ENCODE data around the gene DENND1B.
A peak's percentile ranks its signal among the peaks of the same experiment; 100 is the strongest.

DENND1B gene

DNA sequence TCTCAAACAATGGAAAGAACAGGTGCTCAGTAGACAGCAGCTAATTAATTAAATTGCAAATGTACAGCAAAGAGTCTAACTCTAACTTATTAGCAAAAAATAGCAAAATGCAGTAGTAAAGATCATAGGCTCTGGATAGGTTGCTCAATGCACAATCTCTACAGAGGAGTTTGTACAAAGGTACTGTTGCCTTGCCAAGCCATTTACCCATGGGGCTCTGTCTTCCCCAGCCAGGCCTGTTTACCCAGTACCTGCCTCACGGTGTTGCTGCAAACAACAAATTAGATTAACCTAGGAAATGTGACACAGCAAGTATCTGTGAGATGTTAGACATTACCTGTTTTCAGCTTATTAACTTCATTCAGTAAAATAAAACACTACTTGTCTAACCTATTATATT, 222.0 kb downstream of the DENND1B start:
- no peaks in the 10 kb centered on the region for H3K27me3 ChIP-seq
- H3K4me3 ChIP-seq (ENCODE audit: low read depth, low read length), result no peak overlapping the region
- H3K36me3 ChIP-seq, result no peaks in the 10 kb centered on the region
- TF ChIP-seq, protein P1, sequence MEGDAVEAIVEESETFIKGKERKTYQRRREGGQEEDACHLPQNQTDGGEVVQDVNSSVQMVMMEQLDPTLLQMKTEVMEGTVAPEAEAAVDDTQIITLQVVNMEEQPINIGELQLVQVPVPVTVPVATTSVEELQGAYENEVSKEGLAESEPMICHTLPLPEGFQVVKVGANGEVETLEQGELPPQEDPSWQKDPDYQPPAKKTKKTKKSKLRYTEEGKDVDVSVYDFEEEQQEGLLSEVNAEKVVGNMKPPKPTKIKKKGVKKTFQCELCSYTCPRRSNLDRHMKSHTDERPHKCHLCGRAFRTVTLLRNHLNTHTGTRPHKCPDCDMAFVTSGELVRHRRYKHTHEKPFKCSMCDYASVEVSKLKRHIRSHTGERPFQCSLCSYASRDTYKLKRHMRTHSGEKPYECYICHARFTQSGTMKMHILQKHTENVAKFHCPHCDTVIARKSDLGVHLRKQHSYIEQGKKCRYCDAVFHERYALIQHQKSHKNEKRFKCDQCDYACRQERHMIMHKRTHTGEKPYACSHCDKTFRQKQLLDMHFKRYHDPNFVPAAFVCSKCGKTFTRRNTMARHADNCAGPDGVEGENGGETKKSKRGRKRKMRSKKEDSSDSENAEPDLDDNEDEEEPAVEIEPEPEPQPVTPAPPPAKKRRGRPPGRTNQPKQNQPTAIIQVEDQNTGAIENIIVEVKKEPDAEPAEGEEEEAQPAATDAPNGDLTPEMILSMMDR (IDR thresholded peaks at IDR 0.05; ENCODE audit: low read depth, low read length), result no peak
- H3K4me1 ChIP-seq, result peaks cover 3% of the 10 kb centered on the region
- DNase-seq, result no peak
- H3K9me3 ChIP-seq, result no peaks in the 10 kb centered on the region

GRCh38 chr1:197546989-197547388, 228.3 kb downstream of the DENND1B start:
- TF ChIP-seq, protein P1 (IDR thresholded peaks at IDR 0.05; ENCODE audit: low read depth, low read length), result no peak
- DNase-seq, result no peak
- H3K36me3 ChIP-seq, result no peaks in the 10 kb centered on the region
- H3K4me1 ChIP-seq, result no peaks in the 10 kb centered on the region
- H3K9me3 ChIP-seq, result no peaks in the 10 kb centered on the region
- no peaks in the 10 kb centered on the region for H3K27me3 ChIP-seq
- no peak overlapping the region for H3K4me3 ChIP-seq (ENCODE audit: low read depth, low read length)

- H3K4me3 ChIP-seq (ENCODE audit: low read depth, low read length), result no peak overlapping the region
- no peak for DNase-seq
- H3K27me3 ChIP-seq, result no peaks in the 10 kb centered on the region
- TF ChIP-seq, protein P1 (IDR thresholded peaks at IDR 0.05; ENCODE audit: low read depth, low read length), result no peak
- H3K36me3 ChIP-seq, result no peaks in the 10 kb centered on the region
- H3K9me3 ChIP-seq, result no peaks in the 10 kb centered on the region
- no peaks in the 10 kb centered on the region for H3K4me1 ChIP-seq
These were observed 230.7 kb downstream of the DENND1B start for GRCh38 chr1:197544553-197544952.

DNA sequence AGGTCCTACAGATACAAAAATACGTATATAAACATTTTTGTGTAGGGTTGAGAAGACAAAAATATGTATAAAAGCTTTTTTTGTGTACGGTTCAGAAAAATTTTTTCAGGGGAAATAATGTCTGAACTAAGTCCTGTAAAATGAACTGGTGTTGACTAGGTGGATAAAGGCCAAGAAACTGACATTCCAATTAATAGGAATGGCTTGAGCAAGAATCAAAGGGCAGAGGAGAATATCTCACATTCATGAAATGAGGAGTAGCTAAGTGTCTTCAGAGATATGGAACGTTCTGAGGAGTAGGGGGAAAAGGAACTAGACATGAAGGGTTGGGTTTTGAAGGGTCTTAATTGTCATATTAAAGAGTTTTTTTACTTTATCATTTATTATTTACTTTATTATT, 231.2 kb downstream of the DENND1B start:
- no peak for DNase-seq
- H3K9me3 ChIP-seq, result no peaks in the 10 kb centered on the region
- no peak overlapping the region for H3K4me3 ChIP-seq (ENCODE audit: low read depth, low read length)
- H3K36me3 ChIP-seq, result no peaks in the 10 kb centered on the region
- TF ChIP-seq, protein P1 (IDR thresholded peaks at IDR 0.05; ENCODE audit: low read depth, low read length), result no peak
- H3K4me1 ChIP-seq, result 0 out of 2 replicates have a peak, but pooled peaks cover under 1% of the 10 kb centered on the region
- no peaks in the 10 kb centered on the region for H3K27me3 ChIP-seq

GRCh38 chr1:197541411-197541810, 233.9 kb downstream of the DENND1B start:
- Histone ChIP-seq H3K4me1 (0 out of 2 replicates have a peak, but pooled peaks cover 4% of the 10 kb centered on the region), H3K27me3 (no peaks in the 10 kb centered on the region), H3K4me3 (ENCODE audit: low read depth, low read length) (no peak overlapping the region), H3K36me3 (no peaks in the 10 kb centered on the region), H3K9me3 (no peaks in the 10 kb centered on the region)
- TF ChIP-seq, protein P1 (IDR thresholded peaks at IDR 0.05; ENCODE audit: low read depth, low read length), result no peak
- DNase-seq, result no peak

- Histone ChIP-seq H3K9me3 (no peaks in the 10 kb centered on the region), H3K36me3 (no peaks in the 10 kb centered on the region), H3K4me1 (peaks cover 8% of the 10 kb centered on the region; the same call in 1 of the 2 replicates), H3K27me3 (no peaks in the 10 kb centered on the region), H3K4me3 (ENCODE audit: low read depth, low read length) (no peak overlapping the region)
- TF ChIP-seq, protein P1 (IDR thresholded peaks at IDR 0.05; ENCODE audit: low read depth, low read length), result peak; percentile 42; the same call in 1 of the 2 replicates
- no peak for DNase-seq
These were observed 248.4 kb downstream of the DENND1B start for GRCh38 chr1:197526736-197527371.
